Lower leg skin (tissue), 3 donors: ENCODE results near the gene TNFRSF11A.

Experiments used
- CTCF ChIP-seq, 3 donors: fragments of 450-650 bp; IDR thresholded peaks; one replicate each; pipeline ENCODE4 v1.5.1; 2016; ENCODE audit warnings: antibody characterized with exemption in 3 of 3, mild to moderate bottlenecking in 3 of 3, moderate library complexity in 2 of 3
- POLR2A ChIP-seq, 2 donors: fragments of 450-650 bp; IDR thresholded peaks; one replicate each; pipeline ENCODE4 v1.6.1; 2016 to 2017; ENCODE audit warnings: antibody characterized with exemption in 2 of 2, mild to moderate bottlenecking in 1 of 2, moderate library complexity in 1 of 2

- TF ChIP-seq CTCF (IDR thresholded peaks at IDR 0.05): no peak
- no peak for TF ChIP-seq POLR2A (IDR thresholded peaks at IDR 0.05)
These were observed 15.9 kb downstream of the TNFRSF11A start for GRCh38 chr18:62340996-62341395.
